Body of pancreas (tissue), 4 donors: ENCODE data around the gene ARHGEF4. TPM values are rescaled to one million over a fixed set of nuclear protein-coding genes. Genes with fewer than 3 reads are reported as not detected.

Source experiments
- ATAC-seq: fragments of 150-250 bp; one replicate; pipeline ENCODE4 v1.9.1; 2016
- DNase-seq, 4 donors: peaks; one replicate each; pipeline ENCODE4 v3.0.0-alpha.2; 2019
- H3K27ac ChIP-seq, 4 donors: fragments of 200-600 bp; sonication (generic); 1 replicate in 3 of 4; 2 replicates in 1 of 4; pipeline versions ENCODE4 v1.5.1 to v1.6.1; 2016 to 2019; ENCODE audit warnings: mild to moderate bottlenecking in 1 of 4, mixed read lengths in 1 of 4, moderate library complexity in 1 of 4
- H3K27me3 ChIP-seq, 2 donors: fragments of 200-600 bp; sonication (generic); one replicate each; pipeline ENCODE4 v1.6.0; 2016; ENCODE audit warnings: mild to moderate bottlenecking in 1 of 2
- H3K36me3 ChIP-seq, 2 donors: fragments of 200-600 bp; sonication (generic); replicated peaks in 1 of 2; 2 replicates each; pipeline ENCODE4 v1.5.1; 2016; ENCODE audit warnings: low read depth in 2 of 2; ENCODE audit not compliant: insufficient read depth in 1 of 2
- H3K4me1 ChIP-seq: fragments of 200-600 bp; sonication (generic); one replicate; pipeline ENCODE4 v1.6.0; 2016
- H3K4me3 ChIP-seq, 2 donors: fragments of 200-600 bp; sonication (generic); 1 replicate in 1 of 2; 2 replicates in 1 of 2; pipeline ENCODE4 v1.5.1; 2016 to 2019
- H3K9me3 ChIP-seq, 3 donors: fragments of 200-600 bp; sonication (generic); 1 replicate in 2 of 3; 2 replicates in 1 of 3; pipeline ENCODE4 v1.5.1; 2016
- CTCF ChIP-seq, 7 experiments: fragments of 450-650 bp in 4 of 7; fragments of 200-600 bp in 3 of 7; sonication (generic) in 3 of 7; IDR thresholded peaks; one replicate each; pipeline ENCODE4 v1.5.1; 2016 to 2019; ENCODE audit warnings: antibody characterized with exemption in 7 of 7
- POLR2A ChIP-seq, 3 donors: fragments of 450-650 bp; IDR thresholded peaks; one replicate each; pipeline ENCODE4 v1.6.1; 2016; ENCODE audit warnings: antibody characterized with exemption in 3 of 3, mild to moderate bottlenecking in 2 of 3
- WGBS, 2 donors: methylation state at CpG; one replicate each; pipeline ENCODE4 v1.1.5; 2017; 5-methylcytosine and 5-hydroxymethylcytosine counted together
- intact Hi-C: fragments of 100-400 bp; cut with DNase I; formaldehyde crosslinking; loops from one replicate; pipeline ENCODE4 v1.15.1; 2023
- total RNA-seq, 2 donors: library from RNA; depleted of rRNA; stranded (reverse); fragments of >200 nt; gene quantifications; one replicate each; pipeline ENCODE4 v1.1.0, GENCODE V29; 2016

Gene ARHGEF4
- total RNA-seq, 2 donors from 2014 or later = 28.8 to 39.9 TPM

- TF ChIP-seq POLR2A (IDR thresholded peaks at IDR 0.05) (no peak), CTCF (IDR thresholded peaks at IDR 0.05) (no peak)
- no peaks in the 10 kb centered on the region for H3K9me3 ChIP-seq
- no peaks in the 10 kb centered on the region for H3K27me3 ChIP-seq
- DNase-seq = no peak
- intact Hi-C loops = no loop called here
- no peak for ATAC-seq
- H3K4me3 ChIP-seq = no peak overlapping the region
- H3K27ac ChIP-seq = no peak overlapping the region
- no peaks in the 10 kb centered on the region for H3K36me3 ChIP-seq
- WGBS, 2 donors = 65 to 66% methylated on average over 10 to 12 of the region's 12 CpGs
- peaks cover 10% of the 10 kb centered on the region for H3K4me1 ChIP-seq
Measured at GRCh38 chr2:130843321-130843985, 6.7 kb downstream of the ARHGEF4 start.

GRCh38 chr2:130844161-130844560 is 7.4 kb downstream of the ARHGEF4 start:
- Histone ChIP-seq H3K27me3 (no peaks in the 10 kb centered on the region), H3K36me3 (no peaks in the 10 kb centered on the region), H3K4me3 (no peak overlapping the region), H3K4me1 (peaks cover 3% of the 10 kb centered on the region), H3K27ac (no peak overlapping the region), H3K9me3 (no peaks in the 10 kb centered on the region)
- WGBS, 2 donors = 83 to 94% methylated on average over 4 to 10 of the region's 10 CpGs
- intact Hi-C loops = no loop called here
- no peak for ATAC-seq
- TF ChIP-seq POLR2A (IDR thresholded peaks at IDR 0.05) = no peak
- no peak for TF ChIP-seq CTCF (IDR thresholded peaks at IDR 0.05)
- DNase-seq = no peak

GRCh38 chr2:130845505-130846085 is 8.9 kb downstream of the ARHGEF4 start:
- H3K9me3 ChIP-seq = no peaks in the 10 kb centered on the region
- intact Hi-C loops = no loop called here

GRCh38 chr2:130846233-130846632 is 9.5 kb downstream of the ARHGEF4 start:
- H3K36me3 ChIP-seq = no peaks in the 10 kb centered on the region
- H3K27ac ChIP-seq = no peak overlapping the region
- intact Hi-C loops = no loop called here
- H3K9me3 ChIP-seq = no peaks in the 10 kb centered on the region
- no peak for TF ChIP-seq POLR2A (IDR thresholded peaks at IDR 0.05)
- no peak for TF ChIP-seq CTCF (IDR thresholded peaks at IDR 0.05)
- DNase-seq (no peak), ATAC-seq (no peak)
- WGBS, 2 donors = 79 to 80% methylated on average over 9 to 12 of the region's 12 CpGs
- peaks cover 9% of the 10 kb centered on the region for H3K4me1 ChIP-seq
- no peaks in the 10 kb centered on the region for H3K27me3 ChIP-seq
- no peak overlapping the region for H3K4me3 ChIP-seq

More at GRCh38 chr2:130845505-130846085, 8.9 kb downstream of the ARHGEF4 start:
- DNase-seq (no peak), ATAC-seq (no peak)
- WGBS, 2 donors = 92 to 94% methylated on average over 8 to 13 of the region's 13 CpGs
- Histone ChIP-seq H3K4me3 (no peak overlapping the region), H3K4me1 (peaks cover 9% of the 10 kb centered on the region), H3K36me3 (no peaks in the 10 kb centered on the region), H3K27ac (no peak overlapping the region), H3K27me3 (no peaks in the 10 kb centered on the region)
- TF ChIP-seq CTCF (IDR thresholded peaks at IDR 0.05) = no peak
- no peak for TF ChIP-seq POLR2A (IDR thresholded peaks at IDR 0.05)
